Heart left ventricle (tissue), 16 donors: ENCODE measurements around the gene PACSIN1. TPM values are rescaled to one million over a fixed set of nuclear protein-coding genes. Genes with fewer than 3 reads are reported as not detected.

ENCODE experiments used
- ATAC-seq, 4 donors: fragments of 200-7000 bp; cut with Tn5 transposase; one replicate each; pipeline ENCODE4 v1.9.1; 2020 to 2022; ENCODE audit warnings: moderate library complexity in 4 of 4, mild to moderate bottlenecking in 3 of 4, moderate number of reproducible peaks in 1 of 4
- DNase-seq, 5 donors: peaks; one replicate each; pipeline ENCODE4 v3.0.0-alpha.2; 2020
- H3K27ac ChIP-seq, 12 donors: fragments of 200-600 bp; sonication (generic) in 4 of 12; one replicate each; pipeline versions ENCODE4 v1.5.0 to v1.8.0; 2016 to 2022; ENCODE audit warnings: mild to moderate bottlenecking in 2 of 12
- H3K27me3 ChIP-seq, 9 donors: fragments of 200-600 bp; sonication (generic) in 2 of 9; one replicate each; pipeline versions ENCODE4 v1.5.1 to v1.8.0; 2016 to 2022; ENCODE audit warnings: mild to moderate bottlenecking in 3 of 9
- H3K36me3 ChIP-seq, 9 donors: fragments of 200-600 bp; sonication (generic) in 2 of 9; one replicate each; pipeline versions ENCODE4 v1.5.0 to v1.8.0; 2018 to 2022; ENCODE audit warnings: mild to moderate bottlenecking in 2 of 9
- H3K4me1 ChIP-seq, 12 donors: fragments of 200-600 bp; sonication (generic) in 4 of 12; one replicate each; pipeline versions ENCODE4 v1.5.0 to v1.8.0; 2016 to 2022; ENCODE audit warnings: mild to moderate bottlenecking in 3 of 12
- H3K4me3 ChIP-seq, 12 donors: fragments of 200-600 bp; sonication (generic) in 4 of 12; one replicate each; pipeline versions ENCODE4 v1.5.0 to v1.8.0; 2017 to 2022; ENCODE audit warnings: mild to moderate bottlenecking in 9 of 12, moderate library complexity in 4 of 12
- H3K9me3 ChIP-seq, 12 donors: fragments of 200-600 bp; sonication (generic) in 4 of 12; one replicate each; pipeline versions ENCODE4 v1.5.0 to v1.8.0; 2016 to 2022; ENCODE audit warnings: mild to moderate bottlenecking in 1 of 12
- POLR2A ChIP-seq, 2 donors: fragments of 450-650 bp; IDR thresholded peaks; one replicate each; pipeline ENCODE4 v1.6.1; 2017; ENCODE audit warnings: antibody characterized with exemption in 2 of 2, mild to moderate bottlenecking in 2 of 2, moderate library complexity in 2 of 2
- WGBS, 4 donors: extraction: QIAGEN DNeasy Blood & Tissue Kit in 2 of 4; methylation state at CpG; one replicate each; pipeline versions ENCODE4 v1.1.5 to v1.1.7; 2013 to 2018; 5-methylcytosine and 5-hydroxymethylcytosine counted together
- intact Hi-C, 10 donors: fragments of 100-400 bp; cut with DNase I; formaldehyde crosslinking; loops; one replicate each; pipeline versions ENCODE4 v1.11.1 to v1.14.2; 2022
- polyA plus RNA-seq, 2 donors: library from polyadenylated mRNA; stranded (reverse); fragments of 200-250 nt; gene quantifications; one replicate each; pipeline ENCODE4 v1.2.3, GENCODE V29; 2013
- total RNA-seq, 9 donors: library from RNA; depleted of rRNA in 2 of 9; stranded (reverse); fragments of >200 nt in 2 of 9; fragmentation: NEBNext Ultra II Directional in 3 of 9; extraction: Animal tissue kit (Norgen Biotek cat#: 25700) in 3 of 9; gene quantifications; one replicate each; pipeline versions ENCODE4 v1.1.0 to v1.2.4, GENCODE V29; 2016 to 2023
- TF ChIP-seq, protein P1 (sequence below), 12 donors: fragments of 200-600 bp; sonication (generic) in 4 of 12; IDR thresholded peaks; one replicate each; pipeline versions ENCODE4 v1.5.0 to v1.8.0; 2018 to 2022; ENCODE audit warnings: antibody characterized with exemption in 12 of 12, mild to moderate bottlenecking in 5 of 12
- donor health status: ischemic (EF 13 %, LVEDD 7.1; RV severe dilation, severe dysfunction).
- donor health status: healthy with polysubstance abuse.
- donor health status: DM: no; HTN: yes; CAD: no.
- donor health status: DM: no; HTN: no; CAD: no.
- donor health status: ischemic (EF 25% LVEDD 6.9; RV normal size, moderate dysfunction).
- donor health status: ischemic (EF 25% LVEDD 5.7; RV mildly dilated, moderate dysfunction).
- donor health status: healthy.
- donor health status: DM: yes; HTN: yes; CAD: no.
- donor health status: ischemic (EF 35%, LVEDD 5.7; RV mildly dilated, moderate dysfunction).
- donor health status: nonischemic (EF 11% LVEDD 7.7; RV severe dilation, severe dysfunction).
- donor health status: DM: yes; HTN: yes; CAD: no.
- donor health status: PGD.
- donor health status: ischemic (EF 29% LVEDD 5.4; RV normal size, mild dysfunction).
- donor health status: nonischemic (EF 23%, LVEDD 6.1; RV moderate dilation, normal function).

PACSIN1 gene
- total and polyA plus RNA-seq, 11 donors = 1.6 to 12.7 (median 6.0) TPM

DNA sequence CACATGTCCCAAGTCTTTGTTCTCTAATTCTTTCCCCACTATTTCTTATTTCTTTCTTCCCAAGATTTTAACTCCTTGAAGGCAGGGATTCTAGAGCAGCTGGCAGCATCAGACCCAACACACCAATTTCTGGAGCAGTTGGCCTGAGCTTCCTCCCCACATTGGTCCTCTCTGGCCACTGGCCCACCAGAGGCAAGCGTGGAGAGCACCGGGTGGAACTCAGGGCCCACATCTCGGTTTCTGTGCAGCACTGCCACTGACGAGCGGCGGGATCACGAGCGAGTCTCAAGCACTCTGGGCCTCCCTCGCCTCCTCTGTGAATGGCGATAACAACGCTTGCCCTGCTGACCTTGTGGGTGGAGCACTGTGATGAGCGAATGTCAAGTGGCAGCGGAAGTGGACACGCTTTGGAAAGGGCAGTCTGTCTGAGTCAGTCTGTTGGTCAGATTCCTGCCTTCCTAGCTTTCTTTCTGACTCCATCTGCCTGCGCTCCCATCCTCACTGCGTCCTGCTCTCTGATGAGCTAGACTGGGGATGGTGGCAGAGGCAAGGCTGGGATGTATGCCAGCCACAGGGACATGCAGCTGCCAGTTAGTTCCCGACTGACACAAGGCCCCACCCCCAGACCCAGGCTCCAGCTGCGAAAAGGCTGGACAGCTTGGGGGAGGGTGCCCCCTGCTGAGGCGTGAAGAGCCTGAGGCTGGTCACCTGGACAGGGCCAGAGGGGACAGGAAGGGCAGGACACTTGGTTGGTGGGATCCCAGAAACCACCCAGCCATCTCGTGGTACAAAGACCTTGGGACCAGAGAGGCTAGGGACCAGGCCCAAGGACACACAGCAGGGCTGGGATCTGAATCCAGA is 94.7 kb downstream of the PACSIN1 start:
- peak overlapping the region in 1 of 12 donors; percentile 49 for H3K27ac ChIP-seq
- DNase-seq = peak in 2 of 5 donors; percentile 43 to 61
- 28 to 44% (median 40%) methylated on average over 16 to 20 of the region's 20 CpGs for WGBS, 4 donors
- no peak for TF ChIP-seq POLR2A (IDR thresholded peaks at IDR 0.05)
- TF ChIP-seq, protein P1, sequence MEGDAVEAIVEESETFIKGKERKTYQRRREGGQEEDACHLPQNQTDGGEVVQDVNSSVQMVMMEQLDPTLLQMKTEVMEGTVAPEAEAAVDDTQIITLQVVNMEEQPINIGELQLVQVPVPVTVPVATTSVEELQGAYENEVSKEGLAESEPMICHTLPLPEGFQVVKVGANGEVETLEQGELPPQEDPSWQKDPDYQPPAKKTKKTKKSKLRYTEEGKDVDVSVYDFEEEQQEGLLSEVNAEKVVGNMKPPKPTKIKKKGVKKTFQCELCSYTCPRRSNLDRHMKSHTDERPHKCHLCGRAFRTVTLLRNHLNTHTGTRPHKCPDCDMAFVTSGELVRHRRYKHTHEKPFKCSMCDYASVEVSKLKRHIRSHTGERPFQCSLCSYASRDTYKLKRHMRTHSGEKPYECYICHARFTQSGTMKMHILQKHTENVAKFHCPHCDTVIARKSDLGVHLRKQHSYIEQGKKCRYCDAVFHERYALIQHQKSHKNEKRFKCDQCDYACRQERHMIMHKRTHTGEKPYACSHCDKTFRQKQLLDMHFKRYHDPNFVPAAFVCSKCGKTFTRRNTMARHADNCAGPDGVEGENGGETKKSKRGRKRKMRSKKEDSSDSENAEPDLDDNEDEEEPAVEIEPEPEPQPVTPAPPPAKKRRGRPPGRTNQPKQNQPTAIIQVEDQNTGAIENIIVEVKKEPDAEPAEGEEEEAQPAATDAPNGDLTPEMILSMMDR (IDR thresholded peaks at IDR 0.05) = no peak
- peaks cover 0 to 6% (median 0%) of the 10 kb centered on the region in 12 donors for H3K4me1 ChIP-seq
- peaks cover 0 to 26% (median 0%) of the 10 kb centered on the region in 9 donors for H3K27me3 ChIP-seq
- ATAC-seq = peak in 3 of 4 donors; percentile 43 to 84 (median 49)
- H3K4me3 ChIP-seq = no peak overlapping the region
- no peaks in the 10 kb centered on the region for H3K36me3 ChIP-seq
- H3K9me3 ChIP-seq = peaks cover 0 to 9% (median 0%) of the 10 kb centered on the region in 12 donors
- intact Hi-C loops = no loop called here

DNA sequence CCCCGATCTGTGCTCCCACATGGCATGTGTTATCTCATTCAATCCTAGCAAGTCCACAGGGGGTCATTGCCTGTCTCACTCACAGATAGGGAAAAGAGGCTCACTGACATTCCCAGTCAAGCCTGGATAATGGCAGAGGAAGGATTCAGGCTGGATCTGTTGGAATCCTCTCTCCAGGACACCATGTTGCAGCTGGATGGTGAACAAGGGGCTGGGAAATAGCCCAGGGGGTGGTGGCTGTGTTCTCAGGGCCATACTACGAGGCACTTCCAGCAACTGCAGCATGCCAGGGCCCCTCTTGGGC is 95.3 kb downstream of the PACSIN1 start:
- Histone ChIP-seq H3K27me3 (peaks cover 0 to 31% (median 0%) of the 10 kb centered on the region in 9 donors), H3K27ac (peak overlapping the region in 1 of 12 donors; percentile 49), H3K4me1 (peaks cover 0 to 6% (median 0%) of the 10 kb centered on the region in 12 donors), H3K9me3 (peaks cover 0 to 9% (median 0%) of the 10 kb centered on the region in 12 donors), H3K36me3 (no peaks in the 10 kb centered on the region), H3K4me3 (no peak overlapping the region)
- ATAC-seq = no peak
- TF ChIP-seq, protein P1 (IDR thresholded peaks at IDR 0.05) = no peak
- no peak for TF ChIP-seq POLR2A (IDR thresholded peaks at IDR 0.05)
- intact Hi-C loops = no loop called here
- 93 to 100% (median 94%) methylated on average over 1 to 2 of the region's 2 CpGs; no CpG with 5 or more reads in 1 of the 4 donors for WGBS, 4 donors
- no peak for DNase-seq

DNA sequence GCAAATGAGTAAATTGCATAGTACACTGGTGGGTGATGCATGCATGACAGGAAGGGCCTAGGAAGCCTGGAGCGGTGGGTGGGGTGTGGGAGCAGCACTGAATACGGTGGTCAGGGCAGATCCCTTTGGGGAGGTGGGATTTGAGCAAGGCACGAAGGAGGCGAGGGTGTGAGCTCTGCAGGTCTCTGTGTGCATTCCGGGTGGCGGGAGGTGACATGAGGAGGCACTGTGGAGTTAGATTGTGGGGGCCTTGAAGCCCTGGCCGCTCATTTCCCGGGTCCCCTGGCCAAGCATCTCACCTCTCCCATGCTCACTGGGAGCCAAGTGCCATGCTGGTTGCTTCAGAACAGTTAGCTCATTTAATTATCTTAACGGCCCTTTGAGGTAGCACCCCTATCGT is 96.5 kb downstream of the PACSIN1 start:
- TF ChIP-seq POLR2A (IDR thresholded peaks at IDR 0.05) = no peak
- TF ChIP-seq, protein P1 (IDR thresholded peaks at IDR 0.05) = no peak
- H3K27ac ChIP-seq = no peak overlapping the region
- H3K4me1 ChIP-seq = peaks cover 0 to 6% (median 0%) of the 10 kb centered on the region in 12 donors
- no peaks in the 10 kb centered on the region for H3K36me3 ChIP-seq
- DNase-seq (no peak), ATAC-seq (no peak)
- 75 to 85% (median 83%) methylated on average over 9 to 10 of the region's 10 CpGs for WGBS, 4 donors
- no peak overlapping the region for H3K4me3 ChIP-seq
- peaks cover 0 to 31% (median 0%) of the 10 kb centered on the region in 9 donors for H3K27me3 ChIP-seq
- intact Hi-C loops = no loop called here
- peaks cover 0 to 9% (median 0%) of the 10 kb centered on the region in 12 donors for H3K9me3 ChIP-seq

- H3K9me3 ChIP-seq = peaks cover 0 to 7% (median 0%) of the 10 kb centered on the region in 12 donors
- no peak for TF ChIP-seq POLR2A (IDR thresholded peaks at IDR 0.05)
- TF ChIP-seq, protein P1 (IDR thresholded peaks at IDR 0.05) = no peak
- no peak overlapping the region for H3K4me3 ChIP-seq
- ATAC-seq (no peak), DNase-seq (no peak)
- peaks cover 0 to 6% (median 0%) of the 10 kb centered on the region in 12 donors for H3K4me1 ChIP-seq
- no peak overlapping the region for H3K27ac ChIP-seq
- peaks cover 0 to 31% (median 0%) of the 10 kb centered on the region in 9 donors for H3K27me3 ChIP-seq
- intact Hi-C loops = no loop called here
- no peaks in the 10 kb centered on the region for H3K36me3 ChIP-seq
- 53 to 65% (median 59%) methylated on average over 6 to 15 of the region's 15 CpGs for WGBS, 4 donors
Observed at GRCh38 chr6:34562861-34563512, 97.1 kb downstream of the PACSIN1 start.
